HG03066 (cell line): ENCODE measurements around the gene HRH4.

Experiments used
- ATAC-seq: cut with Tn5 transposase; IDR thresholded peaks from one replicate; pipeline ENCODE4 v1.9.1; 2021; ENCODE audit warnings: low read depth; ENCODE audit not compliant: unreplicated experiment

HRH4 gene

GRCh38 chr18:24462838-24463775 is 2.7 kb downstream of the HRH4 start:
- ATAC-seq, result no peak

DNA sequence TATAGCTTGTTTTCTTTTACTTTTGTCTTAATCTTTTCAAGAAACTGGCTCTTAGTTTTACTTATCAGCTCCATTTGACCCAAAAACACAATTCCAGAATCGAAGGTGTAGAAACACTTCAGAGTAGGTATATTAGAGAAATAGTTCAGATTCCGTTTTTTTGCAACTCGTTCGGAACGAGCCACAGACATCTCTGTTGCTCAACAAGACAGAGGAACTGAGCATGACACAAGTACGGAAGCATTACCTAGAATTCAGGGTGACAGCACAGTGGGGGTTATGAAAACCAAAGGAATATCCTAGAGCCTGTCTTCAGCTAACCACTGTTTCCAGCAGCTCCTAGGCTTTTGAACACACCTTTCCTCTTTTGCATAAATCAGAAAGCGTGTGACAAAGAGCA is 5.0 kb downstream of the HRH4 start:
- no peak for ATAC-seq

DNA sequence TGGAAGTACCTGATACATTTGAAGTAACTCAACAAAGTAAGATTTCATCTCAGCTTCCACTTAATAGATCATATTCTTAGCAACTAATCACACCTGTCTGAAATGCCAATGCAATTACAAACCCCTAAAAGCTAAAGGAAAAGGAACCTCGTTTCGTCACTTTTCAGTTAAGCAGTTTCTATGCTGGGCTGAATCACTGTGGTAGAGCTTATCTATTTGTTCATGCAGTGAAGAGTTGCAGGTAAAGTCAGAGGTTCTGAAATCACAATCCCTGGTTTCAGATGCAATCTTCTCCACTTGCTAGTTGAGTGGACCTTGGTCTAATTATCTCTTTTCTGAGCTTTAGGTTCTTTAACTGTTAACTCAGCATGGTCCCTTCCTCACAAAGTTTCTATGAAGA is 6.3 kb downstream of the HRH4 start:
- no peak for ATAC-seq

DNA sequence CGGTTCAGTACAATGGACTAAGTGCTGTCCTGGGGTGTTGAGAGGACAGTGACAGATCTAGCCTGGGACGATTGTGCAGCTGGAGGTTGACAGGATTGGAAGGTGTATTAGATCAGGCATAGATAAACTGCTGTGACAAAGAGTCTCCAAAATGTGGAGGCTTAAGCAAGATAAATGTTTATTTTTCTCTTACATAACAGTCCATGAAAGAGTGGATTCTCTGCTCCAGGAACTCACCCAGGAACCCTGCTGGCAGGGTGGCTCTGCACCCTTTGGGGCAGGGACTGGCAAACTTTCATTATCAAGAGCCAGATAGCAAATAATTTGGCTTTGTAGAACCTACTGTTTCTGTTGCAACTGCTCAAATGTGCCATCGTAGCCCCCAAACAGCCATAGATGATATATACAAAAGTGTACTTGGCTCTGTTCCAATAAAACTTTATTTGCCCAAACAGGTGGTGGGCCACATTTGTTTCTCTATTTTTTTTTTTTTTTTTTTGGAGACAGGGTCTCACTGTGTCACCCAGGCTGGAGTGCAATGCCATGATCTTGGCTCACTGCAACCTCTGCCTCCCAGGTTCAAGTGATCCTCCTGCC is 9.7 kb downstream of the HRH4 start:
- ATAC-seq, result no peak

GRCh38 chr18:24470805-24471204 is 10.4 kb downstream of the HRH4 start:
- no peak for ATAC-seq

DNA sequence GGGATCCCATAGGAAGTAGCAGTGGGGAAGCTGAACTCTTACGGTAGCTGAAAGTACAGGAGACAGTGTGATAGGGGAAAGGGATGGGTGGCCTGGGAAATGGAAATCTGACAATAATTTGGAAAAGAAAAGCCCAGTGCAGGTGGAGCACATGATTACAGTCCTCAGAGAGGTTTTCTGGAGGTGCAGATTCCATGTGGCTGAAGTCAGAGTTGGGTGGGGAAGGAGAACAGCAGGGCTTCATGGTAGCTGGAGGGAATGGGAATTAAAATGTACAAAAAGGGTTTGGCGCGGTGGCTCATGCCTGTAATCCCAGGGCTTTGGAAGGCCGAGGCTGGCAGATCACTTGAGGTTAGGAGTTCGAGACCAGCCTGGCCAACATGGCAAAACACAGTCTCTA is 12.2 kb downstream of the HRH4 start:
- ATAC-seq, result no peak

DNA sequence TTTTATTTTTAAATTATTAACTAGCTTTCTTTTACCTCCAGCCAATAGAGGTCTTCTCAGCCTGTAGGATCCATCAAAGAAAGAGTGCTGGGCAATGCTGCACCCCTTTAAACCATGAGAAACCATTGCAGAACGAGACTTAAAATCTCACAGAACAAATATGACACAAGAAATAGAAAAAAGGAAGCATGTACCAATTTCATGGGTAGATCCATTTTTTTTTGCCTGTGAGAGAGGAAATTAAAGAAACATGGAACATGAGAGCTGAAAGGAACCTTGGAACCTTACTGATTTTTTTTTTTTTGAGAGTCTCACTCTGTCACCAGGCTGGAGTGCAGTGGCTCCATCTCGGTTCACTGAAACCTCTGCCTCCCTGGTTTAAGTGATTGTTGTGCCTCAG is 14.0 kb downstream of the HRH4 start:
- no peak for ATAC-seq

GRCh38 chr18:24475926-24476589 is 15.6 kb downstream of the HRH4 start:
- ATAC-seq, result no peak

DNA sequence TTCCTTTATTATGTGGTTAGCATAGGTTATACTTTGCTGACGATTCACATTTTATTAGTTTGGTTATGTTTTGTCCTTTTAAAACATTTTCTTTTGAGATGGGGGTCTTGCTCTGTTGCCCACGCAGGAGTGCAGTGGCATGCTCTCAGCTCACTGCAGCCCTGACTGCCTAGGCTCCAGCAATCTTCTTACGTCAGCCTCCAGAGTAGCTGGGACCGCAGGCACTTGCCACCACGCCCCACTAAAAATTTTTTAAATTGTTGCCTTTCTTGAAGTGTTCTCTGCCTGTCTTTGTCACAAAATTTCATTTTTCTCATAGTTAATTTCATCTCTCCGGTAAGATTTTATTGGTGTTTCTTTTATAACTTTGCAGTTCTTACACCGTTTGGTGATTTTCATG is 18.9 kb downstream of the HRH4 start:
- no peak for ATAC-seq

- ATAC-seq, result no peak
These were observed 22.4 kb downstream of the HRH4 start for GRCh38 chr18:24482821-24483220.

GRCh38 chr18:24485681-24486080 is 25.2 kb downstream of the HRH4 start:
- ATAC-seq, result no peak

DNA sequence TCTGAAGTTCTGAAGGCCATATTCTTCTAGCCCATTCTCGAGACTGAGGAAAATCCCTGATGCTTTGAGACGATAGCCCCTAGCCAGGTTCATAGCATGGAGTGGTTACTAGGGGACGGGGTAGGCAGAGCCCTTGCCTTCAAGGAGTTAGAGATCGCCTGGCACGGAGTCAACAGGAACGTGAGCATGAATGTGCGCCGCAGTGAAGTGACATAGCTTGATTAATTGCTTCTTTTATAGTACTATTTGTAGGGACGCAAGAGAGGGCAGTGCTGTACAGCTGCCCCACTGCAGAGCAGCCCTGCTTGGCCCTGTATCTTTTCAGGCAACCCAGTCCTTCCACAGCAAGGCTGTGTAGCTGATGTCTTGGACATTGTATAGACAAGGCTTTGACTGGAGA is 26.2 kb downstream of the HRH4 start:
- no peak for ATAC-seq

- ATAC-seq, result no peak
These were observed 28.5 kb downstream of the HRH4 start for GRCh38 chr18:24488824-24489493.

- no peak for ATAC-seq
These were observed 30.1 kb downstream of the HRH4 start for GRCh38 chr18:24490539-24490938.

DNA sequence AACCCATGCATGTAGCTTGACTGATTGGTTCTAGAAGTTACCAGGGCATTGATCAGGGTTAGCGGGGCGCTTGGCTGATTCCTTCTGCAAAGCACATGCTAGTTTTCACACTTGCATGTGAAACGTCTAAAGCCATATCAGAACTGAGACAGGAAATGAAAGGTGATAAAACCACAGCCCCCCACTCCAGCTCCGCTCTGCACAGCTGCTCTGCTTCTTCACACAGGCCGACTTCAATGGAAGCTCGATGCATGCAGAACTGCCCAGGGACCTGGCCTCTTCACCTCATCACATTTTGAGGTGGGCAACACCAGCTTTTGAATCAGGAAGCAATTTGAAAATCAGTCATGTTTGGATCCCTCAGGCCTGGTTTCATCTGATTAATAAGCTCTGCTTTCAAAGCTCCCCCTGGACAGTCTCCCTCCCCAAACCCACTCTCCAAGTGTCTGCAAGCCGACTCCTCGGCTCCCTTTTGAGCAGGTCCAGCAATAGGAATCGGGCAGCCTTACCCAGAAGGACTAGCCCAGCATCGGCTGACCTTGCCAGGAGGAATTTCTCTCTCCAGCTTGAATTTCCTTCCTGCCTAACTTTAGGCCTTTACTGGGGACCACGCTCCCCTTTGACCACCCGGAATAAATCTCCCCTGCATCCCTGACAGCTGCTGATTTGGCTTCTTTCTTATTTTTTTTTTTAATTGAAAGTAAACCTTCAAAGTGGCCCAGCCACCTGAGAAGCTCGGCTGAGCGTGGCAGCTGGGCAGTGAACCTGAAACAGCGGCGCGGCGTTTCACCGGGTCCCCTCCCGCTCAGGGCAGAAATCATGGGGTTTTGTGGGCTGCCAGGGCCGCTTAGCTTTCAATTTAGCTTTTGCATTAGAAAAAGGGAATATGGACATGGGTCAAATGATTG is 31.7 kb downstream of the HRH4 start:
- peak; percentile 83 for ATAC-seq

DNA sequence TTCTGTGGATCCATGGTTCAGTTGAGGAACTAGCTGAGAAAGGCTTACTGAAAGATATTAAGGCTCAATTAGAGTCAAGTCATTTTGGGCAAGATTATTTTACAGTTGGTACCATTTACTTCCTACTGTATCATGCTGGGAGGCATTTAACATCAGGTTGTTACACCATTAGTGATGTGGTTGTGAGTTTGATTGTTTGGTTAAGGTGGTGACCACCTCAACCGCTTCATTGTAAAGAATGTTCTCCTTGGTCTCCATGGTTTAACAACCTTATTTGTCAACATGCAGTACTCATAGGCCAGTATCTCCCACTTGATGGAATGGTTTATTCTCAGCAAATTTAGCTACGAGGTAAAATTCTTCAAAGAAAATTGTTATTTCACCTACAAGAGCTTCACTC is 34.1 kb downstream of the HRH4 start:
- no peak for ATAC-seq

DNA sequence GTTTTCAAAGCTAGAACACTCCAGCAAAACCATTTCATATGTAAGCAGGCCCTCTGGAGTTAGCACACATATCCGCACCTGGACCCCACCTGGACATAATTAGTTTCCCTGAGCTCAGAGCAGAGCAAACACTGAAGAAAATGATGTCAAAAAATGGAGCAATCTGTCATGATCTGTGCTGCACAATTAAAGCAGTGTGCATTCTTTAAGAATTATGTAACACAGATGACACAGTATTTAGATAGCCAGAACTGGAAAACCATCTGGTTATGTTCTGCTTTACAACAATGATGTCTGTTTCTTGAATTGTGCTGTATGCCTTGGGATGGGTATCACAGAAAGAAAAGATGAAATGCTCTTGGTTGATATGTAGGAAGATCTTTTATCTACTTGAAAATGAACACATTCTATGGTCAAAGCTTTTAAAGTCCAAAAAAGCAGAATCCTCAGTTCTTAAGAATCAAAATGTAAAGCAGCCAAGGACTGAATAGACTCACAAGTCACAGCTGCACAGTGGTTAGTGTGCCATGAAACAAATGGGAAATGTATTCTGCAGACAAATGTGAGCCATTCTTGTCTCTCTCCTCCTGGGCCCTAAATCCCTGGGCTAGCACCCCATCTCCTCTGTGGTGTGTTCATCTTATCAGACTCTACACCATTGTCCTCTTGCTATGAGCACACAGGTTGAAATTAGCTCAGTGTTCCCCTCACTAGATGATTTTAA is 36.8 kb downstream of the HRH4 start:
- ATAC-seq, result no peak

DNA sequence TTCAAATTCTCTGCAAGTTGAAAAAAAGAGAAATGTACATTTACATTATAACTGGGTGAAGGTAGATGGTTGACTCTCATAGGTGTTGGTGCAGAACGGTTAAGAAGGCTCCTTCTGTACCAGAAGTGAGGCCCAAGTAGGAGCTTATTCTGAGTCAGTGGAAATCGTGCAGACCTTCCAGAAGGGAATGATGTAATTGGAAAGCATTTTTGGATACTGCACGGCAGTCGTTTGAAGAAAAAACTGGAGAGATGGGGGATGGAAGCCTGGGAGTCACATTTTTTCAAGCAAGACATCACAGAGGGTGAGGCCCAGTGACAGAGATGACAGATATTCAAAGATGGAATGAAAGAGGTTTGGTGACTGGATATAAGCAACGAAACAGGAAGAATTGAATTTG is 39.4 kb downstream of the HRH4 start:
- ATAC-seq, result no peak

GRCh38 chr18:24500217-24500616 is 39.8 kb downstream of the HRH4 start:
- ATAC-seq, result no peak
